Spleen (tissue), 11 donors: Measurements from ENCODE around the gene SORCS2. TPM values are rescaled to one million over a fixed set of nuclear protein-coding genes. Genes with fewer than 3 reads are reported as not detected.

Experiments used
- DNase-seq: peaks from one replicate; pipeline ENCODE4 v3.0.0-alpha.2; 2020
- H3K27ac ChIP-seq, 8 donors: fragments of 200-600 bp; sonication (generic) in 7 of 8; 1 replicate in 4 of 8; 2 replicates in 4 of 8; pipeline versions ENCODE4 v1.5.0 to v1.8.0; 2016 to 2021; ENCODE audit warnings: inconsistent platforms in 4 of 8, mild to moderate bottlenecking in 4 of 8, moderate library complexity in 1 of 8
- H3K27me3 ChIP-seq, 7 donors: fragments of 200-600 bp; sonication (generic) in 6 of 7; replicated peaks in 1 of 7; 1 replicate in 4 of 7; 2 replicates in 3 of 7; pipeline versions ENCODE4 v1.5.0 to v1.8.0; 2016 to 2021; ENCODE audit warnings: inconsistent platforms in 3 of 7, mild to moderate bottlenecking in 1 of 7
- H3K36me3 ChIP-seq, 6 donors: fragments of 200-600 bp; sonication (generic) in 5 of 6; 1 replicate in 4 of 6; 2 replicates in 2 of 6; pipeline versions ENCODE4 v1.5.0 to v1.8.0; 2016 to 2021; ENCODE audit warnings: inconsistent platforms in 2 of 6
- H3K4me1 ChIP-seq, 6 donors: fragments of 200-600 bp; sonication (generic) in 5 of 6; 1 replicate in 3 of 6; 2 replicates in 3 of 6; pipeline versions ENCODE4 v1.5.0 to v1.8.0; 2016 to 2021; ENCODE audit warnings: inconsistent platforms in 3 of 6
- H3K4me3 ChIP-seq, 8 donors: fragments of 200-600 bp; sonication (generic) in 7 of 8; 1 replicate in 4 of 8; 2 replicates in 4 of 8; pipeline versions ENCODE4 v1.5.0 to v1.8.0; 2016 to 2021; ENCODE audit warnings: inconsistent platforms in 4 of 8, mild to moderate bottlenecking in 4 of 8, moderate library complexity in 2 of 8
- H3K9me3 ChIP-seq, 8 donors: fragments of 200-600 bp; sonication (generic) in 7 of 8; 1 replicate in 4 of 8; 2 replicates in 4 of 8; pipeline versions ENCODE4 v1.5.0 to v1.8.0; 2016 to 2021; ENCODE audit warnings: inconsistent platforms in 4 of 8
- POLR2A ChIP-seq, 3 donors: fragments of 450-650 bp; IDR thresholded peaks; one replicate each; pipeline ENCODE4 v1.5.1; 2017; ENCODE audit warnings: antibody characterized with exemption in 3 of 3, mild to moderate bottlenecking in 1 of 3
- POLR2AphosphoS5 ChIP-seq, 3 donors: sonication (generic); formaldehyde crosslinking; IDR thresholded peaks; one replicate each; pipeline ENCODE4 v1.5.1; 2017; ENCODE audit warnings: antibody characterized with exemption in 3 of 3
- WGBS, 5 donors: extraction: QIAGEN DNeasy Blood & Tissue Kit in 3 of 5; methylation state at CpG; one replicate each; pipeline versions ENCODE4 v1.1.5 to v1.1.7; 2013 to 2018; 5-methylcytosine and 5-hydroxymethylcytosine counted together
- intact Hi-C: fragments of 100-400 bp; cut with DNase I; formaldehyde crosslinking; loops from one replicate; pipeline ENCODE4 v1.15.0; 2023; ENCODE audit warnings: low total_unique reads
- polyA plus RNA-seq, 3 donors: library from polyadenylated mRNA; stranded (reverse); fragments of 200-250 nt; gene quantifications; one replicate each; pipeline ENCODE4 v1.2.1, GENCODE V29; 2013
- total RNA-seq, 7 donors: library from RNA; depleted of rRNA in 3 of 7; stranded (reverse); fragments of >200 nt in 3 of 7; fragmentation: NEBNext Ultra II Directional in 4 of 7; extraction: Animal tissue kit (Norgen Biotek cat#: 25700) in 4 of 7; gene quantifications; one replicate each; pipeline versions ENCODE4 v1.1.0 to v1.2.1, GENCODE V29; 2016 to 2021
- TF ChIP-seq, protein P1 (sequence below), 11 experiments: fragments of 200-600 bp in 7 of 11; fragments of 450-650 bp in 4 of 11; sonication (generic) in 4 of 11; IDR thresholded peaks in 8 of 11; conservative IDR thresholded peaks in 3 of 11; 1 replicate in 7 of 11; 2 replicates in 4 of 11; pipeline versions ENCODE4 v1.4.0 to v1.8.0; 2016 to 2021; ENCODE audit warnings: antibody characterized with exemption in 11 of 11, inconsistent platforms in 4 of 11, mild to moderate bottlenecking in 1 of 11
- donor health status: healthy with polysubstance abuse.
- donor health status: DM: no; HTN: no; CAD: no; lungs with moderate emphysema.
- donor health status: DM: no; HTN: no; CAD: no.
- donor health status: Bipolar disorder and iron deficiency.
- donor health status: healthy.
- donor health status: DM: no; HTN: no; CAD: no.
- donor health status: DM: yes; HTN: yes; CAD: no.

The SORCS2 gene
- total and polyA plus RNA-seq, 10 donors, result 0.33 to 1.6 (median 0.60) TPM

DNA sequence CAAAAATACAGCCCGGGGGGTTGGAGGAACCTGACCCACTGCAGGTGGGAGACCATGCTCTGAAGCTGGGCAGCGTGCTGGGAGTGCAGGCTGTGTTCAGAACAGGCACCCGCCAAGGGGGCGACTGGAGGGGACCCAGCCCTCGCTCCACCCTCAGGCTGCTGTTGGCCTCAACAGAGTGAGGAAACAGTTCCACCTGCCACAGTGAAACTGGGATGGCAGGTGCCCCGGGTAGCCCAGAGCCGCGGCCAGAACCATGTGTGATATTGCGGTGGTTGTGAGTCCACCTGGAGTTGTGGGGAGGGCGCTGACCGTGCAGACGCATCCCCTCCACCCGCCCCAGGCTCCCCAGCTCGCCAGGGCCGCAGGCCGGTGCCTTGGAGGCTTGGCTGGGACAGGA, 288.1 kb downstream of the SORCS2 start:
- DNase-seq, result no peak
- Histone ChIP-seq H3K27ac (no peak overlapping the region), H3K27me3 (peaks cover 0 to 3% (median 0%) of the 10 kb centered on the region in 7 donors), H3K4me3 (no peak overlapping the region), H3K4me1 (no peaks in the 10 kb centered on the region), H3K36me3 (no peaks in the 10 kb centered on the region), H3K9me3 (peaks cover 0 to 8% (median 0%) of the 10 kb centered on the region in 8 donors)
- TF ChIP-seq, protein P1, sequence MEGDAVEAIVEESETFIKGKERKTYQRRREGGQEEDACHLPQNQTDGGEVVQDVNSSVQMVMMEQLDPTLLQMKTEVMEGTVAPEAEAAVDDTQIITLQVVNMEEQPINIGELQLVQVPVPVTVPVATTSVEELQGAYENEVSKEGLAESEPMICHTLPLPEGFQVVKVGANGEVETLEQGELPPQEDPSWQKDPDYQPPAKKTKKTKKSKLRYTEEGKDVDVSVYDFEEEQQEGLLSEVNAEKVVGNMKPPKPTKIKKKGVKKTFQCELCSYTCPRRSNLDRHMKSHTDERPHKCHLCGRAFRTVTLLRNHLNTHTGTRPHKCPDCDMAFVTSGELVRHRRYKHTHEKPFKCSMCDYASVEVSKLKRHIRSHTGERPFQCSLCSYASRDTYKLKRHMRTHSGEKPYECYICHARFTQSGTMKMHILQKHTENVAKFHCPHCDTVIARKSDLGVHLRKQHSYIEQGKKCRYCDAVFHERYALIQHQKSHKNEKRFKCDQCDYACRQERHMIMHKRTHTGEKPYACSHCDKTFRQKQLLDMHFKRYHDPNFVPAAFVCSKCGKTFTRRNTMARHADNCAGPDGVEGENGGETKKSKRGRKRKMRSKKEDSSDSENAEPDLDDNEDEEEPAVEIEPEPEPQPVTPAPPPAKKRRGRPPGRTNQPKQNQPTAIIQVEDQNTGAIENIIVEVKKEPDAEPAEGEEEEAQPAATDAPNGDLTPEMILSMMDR (IDR thresholded peaks at IDR 0.05 in 8 of 11, conservative IDR thresholded peaks at IDR 0.05 in 3 of 11), result no peak
- TF ChIP-seq POLR2A (IDR thresholded peaks at IDR 0.05) (no peak), POLR2AphosphoS5 (IDR thresholded peaks at IDR 0.05) (no peak)
- 79 to 91% (median 87%) methylated on average over 12 to 16 of the region's 16 CpGs for WGBS, 5 donors
- intact Hi-C loops, result no loop called here

- WGBS, 5 donors, result 81 to 89% (median 83%) methylated on average over 14 of the region's 14 CpGs
- H3K4me3 ChIP-seq, result no peak overlapping the region
- intact Hi-C loops, result no loop called here
- no peaks in the 10 kb centered on the region for H3K36me3 ChIP-seq
- DNase-seq, result no peak
- H3K4me1 ChIP-seq, result no peaks in the 10 kb centered on the region
- peaks cover 0 to 9% (median 0%) of the 10 kb centered on the region in 7 donors for H3K27me3 ChIP-seq
- TF ChIP-seq, protein P1 (IDR thresholded peaks at IDR 0.05 in 8 of 11, conservative IDR thresholded peaks at IDR 0.05 in 3 of 11), result no peak
- TF ChIP-seq POLR2A (IDR thresholded peaks at IDR 0.05) (no peak), POLR2AphosphoS5 (IDR thresholded peaks at IDR 0.05) (no peak)
- H3K9me3 ChIP-seq, result peaks cover 0 to 8% (median 0%) of the 10 kb centered on the region in 8 donors
- no peak overlapping the region for H3K27ac ChIP-seq
Observed at GRCh38 chr4:7481227-7481626, 288.9 kb downstream of the SORCS2 start.

- 61 to 75% (median 73%) methylated on average over 5 to 7 of the region's 7 CpGs for WGBS, 5 donors
- TF ChIP-seq, protein P1 (IDR thresholded peaks at IDR 0.05 in 8 of 11, conservative IDR thresholded peaks at IDR 0.05 in 3 of 11), result no peak
- TF ChIP-seq POLR2A (IDR thresholded peaks at IDR 0.05), result no peak
- TF ChIP-seq POLR2AphosphoS5 (IDR thresholded peaks at IDR 0.05), result no peak
- H3K9me3 ChIP-seq, result peaks cover 0 to 8% (median 0%) of the 10 kb centered on the region in 8 donors
Observed at GRCh38 chr4:7485096-7485495, 292.8 kb downstream of the SORCS2 start.

GRCh38 chr4:7486101-7486500, 293.8 kb downstream of the SORCS2 start:
- DNase-seq, result no peak
- intact Hi-C loops, result no loop called here
- H3K4me1 ChIP-seq, result no peaks in the 10 kb centered on the region
- no peak overlapping the region for H3K4me3 ChIP-seq
- 78 to 88% (median 83%) methylated on average over 3 to 11 of the region's 11 CpGs for WGBS, 5 donors
- TF ChIP-seq, protein P1 (IDR thresholded peaks at IDR 0.05 in 8 of 11, conservative IDR thresholded peaks at IDR 0.05 in 3 of 11), result no peak
- no peak for TF ChIP-seq POLR2A (IDR thresholded peaks at IDR 0.05)
- TF ChIP-seq POLR2AphosphoS5 (IDR thresholded peaks at IDR 0.05), result no peak
- H3K36me3 ChIP-seq, result no peaks in the 10 kb centered on the region
- peaks cover 0 to 56% (median 0%) of the 10 kb centered on the region in 7 donors for H3K27me3 ChIP-seq
- H3K27ac ChIP-seq, result no peak overlapping the region
- peaks cover 0 to 7% (median 0%) of the 10 kb centered on the region in 8 donors for H3K9me3 ChIP-seq

More at GRCh38 chr4:7485096-7485495, 292.8 kb downstream of the SORCS2 start:
- no peak for DNase-seq
- peaks cover 0 to 47% (median 0%) of the 10 kb centered on the region in 7 donors for H3K27me3 ChIP-seq
- H3K4me3 ChIP-seq, result no peak overlapping the region
- H3K27ac ChIP-seq, result no peak overlapping the region
- intact Hi-C loops, result no loop called here
- H3K36me3 ChIP-seq, result no peaks in the 10 kb centered on the region
- H3K4me1 ChIP-seq, result no peaks in the 10 kb centered on the region
